HepG2 (cell line): Measurements from ENCODE around the gene GHR. TPM values are rescaled to one million over a fixed set of nuclear protein-coding genes. Genes with fewer than 3 reads are reported as not detected.

ENCODE experiments used
- ATAC-seq: fragments of 200-7000 bp; cut with Tn5 transposase; 3 replicates; pipeline ENCODE4 v1.9.1; 2020; ENCODE audit warnings: mild to moderate bottlenecking, moderate library complexity
- BruUV-seq: library from RNA; stranded (reverse); fragments of 400-500 nt; replicated peaks from 2 replicates; lab custom pipeline; 2021; lab: Mats Ljungman, UMichigan
- CTCF ChIA-PET: fragments of 300-600 bp; formaldehyde crosslinking; extraction: SDS; loops from one replicate; lab custom pipeline; 2021; ENCODE audit warnings: low total read pairs, inconsistent platforms, low intra/inter-chr PET ratio; lab: Yijun Ruan, JAX
- POLR2A ChIA-PET: fragments of 350-600 bp; sonication (Branson Sonifier 250); formaldehyde crosslinking; loops from one replicate; lab custom pipeline; 2020; ENCODE audit warnings: antibody characterized with exemption, inconsistent platforms; lab: Yijun Ruan, JAX
- DNase-seq: peaks from one replicate; pipeline ENCODE4 v3.0.0-alpha.2; 2015; ENCODE audit warnings: low spot score
- FAIRE-seq: peaks from 3 replicates; lab custom pipeline; 2011; peaks lifted over from hg19 to GRCh38; lab: Jason Lieb, UNC
- H2AFZ ChIP-seq: one replicate; pipeline ENCODE4 v1.6.1; 2011; ENCODE audit warnings: low read length, inconsistent platforms
- H3K27ac ChIP-seq: fragments of 300-600 bp; 3 replicates; pipeline ENCODE4 v1.8.0; 2011; ENCODE audit warnings: mixed run types, mild to moderate bottlenecking, mixed read lengths, low read length, inconsistent platforms; ENCODE audit not compliant: insufficient read depth; ENCODE audit errors: extremely low read length
- H3K27me3 ChIP-seq, 2 experiments: fragments of 200-600 bp in 1 of 2; 2 replicates in 1 of 2; 3 replicates in 1 of 2; pipeline versions ENCODE4 v1.6.0 to v1.8.0; 2011; ENCODE audit warnings: low read length in 2 of 2, mild to moderate bottlenecking in 2 of 2, moderate library complexity in 2 of 2, inconsistent platforms in 1 of 2; ENCODE audit not compliant: insufficient read depth in 2 of 2, control insufficient read depth in 1 of 2
- H3K36me3 ChIP-seq, 2 experiments: fragments of 200-600 bp in 1 of 2; replicated peaks in 1 of 2; 2 replicates in 1 of 2; 3 replicates in 1 of 2; pipeline versions ENCODE4 v1.5.1 to v1.8.0; 2011; ENCODE audit warnings: low read length in 2 of 2, inconsistent platforms in 1 of 2; ENCODE audit not compliant: insufficient read depth in 2 of 2, control insufficient read depth in 1 of 2
- H3K4me1 ChIP-seq: 2 replicates; pipeline ENCODE4 v1.5.1; 2012; ENCODE audit warnings: low read length, inconsistent platforms; ENCODE audit not compliant: insufficient read depth
- H3K4me2 ChIP-seq: 2 replicates; pipeline ENCODE4 v1.6.0; 2011; ENCODE audit warnings: low read depth, low read length, inconsistent platforms
- H3K4me3 ChIP-seq, 3 experiments: fragments of 200-600 bp in 1 of 3; sonication (generic), shearing (Covaris generic) in 1 of 3; replicated peaks in 1 of 3; 2 replicates each; pipeline ENCODE4 v1.5.1; 2011 to 2016; ENCODE audit warnings: low read length in 3 of 3, inconsistent platforms in 2 of 3, low read depth in 2 of 3, mild to moderate bottlenecking in 2 of 3, control low read depth in 1 of 3, mixed read lengths in 1 of 3; ENCODE audit not compliant: insufficient read depth in 1 of 3
- H3K79me2 ChIP-seq: one replicate; pipeline ENCODE4 v1.6.1; 2011; ENCODE audit warnings: low read length, inconsistent platforms; ENCODE audit not compliant: insufficient read depth
- H3K9ac ChIP-seq: 2 replicates; pipeline ENCODE4 v1.6.0; 2011; ENCODE audit warnings: mild to moderate bottlenecking, low read depth, low read length, inconsistent platforms; ENCODE audit not compliant: insufficient read depth
- H3K9me3 ChIP-seq: 2 replicates; pipeline ENCODE4 v1.5.1; 2012; ENCODE audit warnings: mild to moderate bottlenecking, low read length
- H4K20me1 ChIP-seq: 2 replicates; pipeline ENCODE4 v1.6.0; 2011; ENCODE audit warnings: inconsistent platforms, mild to moderate bottlenecking, low read length, moderate library complexity; ENCODE audit not compliant: insufficient read depth
- FOXP1 ChIP-seq, 2 experiments: fragments of 450-650 bp in 1 of 2; IDR thresholded peaks; 2 replicates each; pipeline ENCODE4 v1.6.1; 2017 to 2018; ENCODE audit warnings: antibody characterized with exemption in 1 of 2
- NKX3-1 ChIP-seq: sonication (generic); formaldehyde crosslinking; IDR thresholded peaks from 2 replicates; pipeline ENCODE4 v1.5.0; 2020; ENCODE audit warnings: missing genetic modification reagents
- RAD21 ChIP-seq: fragments of 450-650 bp; formaldehyde crosslinking; IDR thresholded peaks from 2 replicates; pipeline ENCODE4 v1.5.0; 2020; ENCODE audit warnings: mild to moderate bottlenecking
- ZBTB4 ChIP-seq: sonication (generic); formaldehyde crosslinking; IDR thresholded peaks from 2 replicates; pipeline ENCODE4 v1.4.0; 2020; ENCODE audit warnings: missing genetic modification reagents, mild to moderate bottlenecking, borderline replicate concordance
- ZNF350 ChIP-seq: sonication (generic); formaldehyde crosslinking; IDR thresholded peaks from 2 replicates; pipeline ENCODE4 v1.4.0; 2020; ENCODE audit warnings: mild to moderate bottlenecking, low read depth, missing genetic modification reagents, borderline replicate concordance
- ZSCAN30 ChIP-seq: sonication (generic); formaldehyde crosslinking; IDR thresholded peaks from 2 replicates; pipeline ENCODE4 v1.5.0; 2020; ENCODE audit warnings: mild to moderate bottlenecking, missing genetic modification reagents
- WGBS: methylation state at CpG from one replicate; pipeline ENCODE4 v1.1.6; 2017; ENCODE audit warnings: low lambda C conversion rate; 5-methylcytosine and 5-hydroxymethylcytosine counted together
- in situ Hi-C: cut with HindIII; loops from 2 replicates; pipeline ENCODE4 v1.10.0; 2017; ENCODE audit warnings: low pct_unique_long_range_greater_than_20kb; ENCODE audit not compliant: extremely low pct_ligation_motif_present
- intact Hi-C: fragments of 100-400 bp; cut with micrococcal nuclease; formaldehyde crosslinking; loops from one replicate; pipeline ENCODE4 v1.10.0; 2022; ENCODE audit not compliant: unreplicated experiment
- polyA plus RNA-seq, 8 experiments: library from polyadenylated mRNA; depleted of rRNA in 3 of 8; stranded (reverse) in 7 of 8; unstranded in 1 of 8; fragments of >200 nt; fragmentation: Illumina TruSeq in 4 of 8; extraction: Trizol in 4 of 8; gene quantifications; 2 replicates each; pipeline versions ENCODE4 v1.2.1 to v1.2.3, GENCODE V29; 2011 to 2016; ENCODE audit warnings: low read depth in 4 of 8, missing spikeins in 1 of 8, mixed read lengths in 1 of 8; ENCODE audit not compliant: insufficient read depth in 1 of 8
- total RNA-seq, 5 experiments: library from RNA; depleted of rRNA; stranded (reverse); fragments of >200 nt; fragmentation: Illumina TruSeq; extraction: Trizol; gene quantifications; 2 replicates each; pipeline ENCODE4 v1.2.3, GENCODE V29; 2016; ENCODE audit warnings: low read depth in 1 of 5

Gene GHR
- total and polyA plus RNA-seq, 2 of the 13 experiments (the other 11 are each of a cell fraction or from before 2014, with no cell fraction given), result 0.07 TPM; not detected in 1

GRCh38 chr5:42676362-42676761 is 253.1 kb downstream of the GHR start:
- no peaks in the 10 kb centered on the region for H3K9me3 ChIP-seq
- no peaks in the 10 kb centered on the region for H4K20me1 ChIP-seq
- in situ Hi-C loops, result no loop called here
- DNase-seq (no peak), ATAC-seq (no peak), FAIRE-seq (no peak)
- intact Hi-C loops, result no loop called here
- no peak overlapping the region for H3K9ac ChIP-seq
- H3K27ac ChIP-seq, result no peak overlapping the region
- H3K4me1 ChIP-seq, result no peaks in the 10 kb centered on the region
- CTCF ChIA-PET, result no interaction called here
- TF ChIP-seq NKX3-1 (CRISPR knock-in tag), result no peak
- no peak for TF ChIP-seq ZNF350 (CRISPR knock-in tag)
- TF ChIP-seq ZBTB4, result no peak
- TF ChIP-seq RAD21 (CRISPR knock-in tag), result no peak
- TF ChIP-seq FOXP1 (IDR thresholded peaks at IDR 0.05), result no peak
- TF ChIP-seq FOXP1 (CRISPR knock-in tag; IDR thresholded peaks at IDR 0.05), result no peak
- TF ChIP-seq ZSCAN30 (CRISPR knock-in tag), result no peak
- H3K36me3 ChIP-seq, result no peaks in the 10 kb centered on the region
- no peak overlapping the region for H2AFZ ChIP-seq
- 3% methylated on average over 1 of the region's 1 CpG for WGBS
- H3K79me2 ChIP-seq, result no peaks in the 10 kb centered on the region
- BruUV-seq, result no TSS peak
- POLR2A ChIA-PET, result no interaction called here
- H3K4me2 ChIP-seq, result no peak overlapping the region
- no peak overlapping the region for H3K4me3 ChIP-seq
- H3K27me3 ChIP-seq, result no peaks in the 10 kb centered on the region
